HG02571 (cell line): ENCODE measurements around the gene LONP2.

ENCODE experiments used
- ATAC-seq: cut with Tn5 transposase; IDR thresholded peaks from one replicate; pipeline ENCODE4 v1.9.1; 2021; ENCODE audit warnings: mild to moderate bottlenecking, moderate library complexity; ENCODE audit not compliant: unreplicated experiment

LONP2 gene

GRCh38 chr16:48244080-48244862, at the start of gene LONP2:
TSS of gene LONP2 (plus strand) at chr16:48244300. CDS start at chr16:48244389, 89 bp downstream.
- peak; percentile 94 for ATAC-seq

GRCh38 chr16:48194828-48195556, 49.1 kb upstream of the LONP2 start:
- ATAC-seq: no peak

- ATAC-seq: no peak
Measured at GRCh38 chr16:48197294-48197693, 46.8 kb upstream of the LONP2 start.

- ATAC-seq: no peak
Measured at GRCh38 chr16:48201515-48202201, 42.4 kb upstream of the LONP2 start.

GRCh38 chr16:48203974-48204824, 39.9 kb upstream of the LONP2 start:
- ATAC-seq: no peak

- ATAC-seq: no peak
Measured at GRCh38 chr16:48204825-48205151, 39.3 kb upstream of the LONP2 start.

GRCh38 chr16:48206594-48207242, 37.4 kb upstream of the LONP2 start:
- no peak for ATAC-seq

GRCh38 chr16:48210747-48211146, 33.4 kb upstream of the LONP2 start:
- no peak for ATAC-seq

- ATAC-seq: no peak
Measured at GRCh38 chr16:48212033-48212432, 32.1 kb upstream of the LONP2 start.

GRCh38 chr16:48215738-48216137, 28.4 kb upstream of the LONP2 start:
- no peak for ATAC-seq

GRCh38 chr16:48217708-48218107, 26.4 kb upstream of the LONP2 start:
- no peak for ATAC-seq

- no peak for ATAC-seq
Measured at GRCh38 chr16:48218473-48218872, 25.6 kb upstream of the LONP2 start.

GRCh38 chr16:48220891-48221290, 23.2 kb upstream of the LONP2 start:
- no peak for ATAC-seq

GRCh38 chr16:48223490-48223889, 20.6 kb upstream of the LONP2 start:
- no peak for ATAC-seq

GRCh38 chr16:48225456-48225855, 18.6 kb upstream of the LONP2 start:
- no peak for ATAC-seq

GRCh38 chr16:48231727-48232492, 12.2 kb upstream of the LONP2 start:
- ATAC-seq: peak; percentile 62

- no peak for ATAC-seq
Measured at GRCh38 chr16:48232493-48233040, 11.5 kb upstream of the LONP2 start.

- no peak for ATAC-seq
Measured at GRCh38 chr16:48234630-48235029, 9.5 kb upstream of the LONP2 start.

- ATAC-seq: no peak
Measured at GRCh38 chr16:48235058-48235555, 9.0 kb upstream of the LONP2 start.
